ENCODE data around the gene FARP2. TPM values are rescaled to one million over a fixed set of nuclear protein-coding genes. Genes with fewer than 3 reads are reported as not detected.

FARP2 gene
- total and polyA plus RNA-seq, 2 of the 13 experiments (the other 11 are each of a cell fraction or from before 2014, with no cell fraction given), result 28.0 to 45.4 TPM

GRCh38 chr2:241350878-241351639, 5.0 kb upstream of the FARP2 start (continued):
- no peak for TF ChIP-seq NFAT5 (CRISPR knock-in tag; IDR thresholded peaks at IDR 0.05)
- 0 out of 4 replicates have a peak, but pooled peaks of 1 of the 2 experiments have one; percentile 30 for TF ChIP-seq POLR2A (IDR thresholded peaks at IDR 0.05; ENCODE audit: insufficient read depth in 1 of 2, low read depth in 2 of 2, low read length in 2 of 2)
- peak; percentile 59; the same call in 1 of the 2 replicates for TF ChIP-seq ZFP1 (CRISPR knock-in tag; IDR thresholded peaks at IDR 0.05)
- TF ChIP-seq ZNF792 (CRISPR knock-in tag; IDR thresholded peaks at IDR 0.05), result 0 out of 2 replicates have a peak, but pooled peaks have one; percentile 59
- TF ChIP-seq CEBPG (CRISPR knock-in tag; IDR thresholded peaks at IDR 0.05), result peak; percentile 74
- peak; percentile 56; the same call in 1 of the 2 replicates for TF ChIP-seq ZSCAN30 (CRISPR knock-in tag; IDR thresholded peaks at IDR 0.05)
- no peak for TF ChIP-seq ZKSCAN1 (IDR thresholded peaks at IDR 0.05; ENCODE audit: low read length)
- TF ChIP-seq SOX13 (IDR thresholded peaks at IDR 0.05), result no peak
- peak in 1 of 2 experiments; percentile 41; a peak in 1 of 4 replicates for TF ChIP-seq SOX13 (CRISPR knock-in tag; conservative IDR thresholded peaks at IDR 0.05 in 1 of 2, IDR thresholded peaks at IDR 0.05 in 1 of 2)
- TF ChIP-seq ZBTB38 (CRISPR knock-in tag; IDR thresholded peaks at IDR 0.05), result peak; percentile 60; the same call in 1 of the 2 replicates
- no peak for TF ChIP-seq ZNF776 (CRISPR knock-in tag; IDR thresholded peaks at IDR 0.05)
- TF ChIP-seq JUNB (CRISPR knock-in tag; IDR thresholded peaks at IDR 0.05; ENCODE audit: borderline replicate concordance), result no peak
- no peak for TF ChIP-seq AGO2 (optimal IDR thresholded peaks at IDR 0.05; ENCODE audit: low read depth, low read length)
- TF ChIP-seq ZNF512 (CRISPR knock-in tag; IDR thresholded peaks at IDR 0.05), result no peak
- peak; percentile 22; the same call in 1 of the 2 replicates for TF ChIP-seq ATF6 (CRISPR knock-in tag; conservative IDR thresholded peaks at IDR 0.05)
- no peak for TF ChIP-seq NR2F1 (CRISPR knock-in tag; IDR thresholded peaks at IDR 0.05)
- 0 out of 2 replicates have a peak, but pooled peaks have one; percentile 38 for TF ChIP-seq ZNF331 (CRISPR knock-in tag; IDR thresholded peaks at IDR 0.05)
- peak; percentile 53; the same call in 1 of the 2 replicates for TF ChIP-seq FOXP4 (CRISPR knock-in tag; IDR thresholded peaks at IDR 0.05)
- TF ChIP-seq SKI (IDR thresholded peaks at IDR 0.05; ENCODE audit: partially characterized antibody), result no peak

All from HepG2 (cell line).